ENCODE results near the gene HIGD1C. TPM values are rescaled to one million over a fixed set of nuclear protein-coding genes. Genes with fewer than 3 reads are reported as not detected.

HIGD1C gene
- not detected in 5 replicates for total RNA-seq (2022; extraction: Qiagen RNA extraction)

GRCh38 chr12:50952510-50952909, at the start of gene HIGD1C:
Gene HIGD1C, plus strand, starts transcription at chr12:50952544. Its CDS starts 1,455 bp downstream, at chr12:50953999.

Other genes with a start within 250 kb of the HIGD1C start
- 39.9 to 45.6 TPM (median 44.1 TPM) in 5 replicates for gene ATF1, start 188.4 kb upstream of the HIGD1C start, total RNA-seq (2022; extraction: Qiagen RNA extraction)
- gene TMPRSS12, start 109.6 kb upstream of the HIGD1C start, total RNA-seq (2022; extraction: Qiagen RNA extraction), result not detected in 5 replicates
- gene SLC11A2, start 73.8 kb downstream of the HIGD1C start, total RNA-seq (2022; extraction: Qiagen RNA extraction), result 16.7 to 25.9 TPM (median 20.6 TPM) in 5 replicates
- gene LETMD1, start 95.8 kb downstream of the HIGD1C start, total RNA-seq (2022; extraction: Qiagen RNA extraction), result 22.0 to 29.0 TPM (median 24.4 TPM) in 5 replicates
- gene CSRNP2, start 131.1 kb downstream of the HIGD1C start, total RNA-seq (2022; extraction: Qiagen RNA extraction), result 11.6 to 14.7 TPM (median 13.6 TPM) in 5 replicates
- 16.2 to 21.9 TPM (median 19.0 TPM) in 5 replicates for gene TFCP2, start 220.6 kb downstream of the HIGD1C start, total RNA-seq (2022; extraction: Qiagen RNA extraction)